ENCODE data around the gene NCOA1.
"Not testable (repeated sequence)": the region's sequence is repeated elsewhere in the genome, so short reads cannot be mapped to it uniquely, and the experiment has no call there.

Gene NCOA1

DNA sequence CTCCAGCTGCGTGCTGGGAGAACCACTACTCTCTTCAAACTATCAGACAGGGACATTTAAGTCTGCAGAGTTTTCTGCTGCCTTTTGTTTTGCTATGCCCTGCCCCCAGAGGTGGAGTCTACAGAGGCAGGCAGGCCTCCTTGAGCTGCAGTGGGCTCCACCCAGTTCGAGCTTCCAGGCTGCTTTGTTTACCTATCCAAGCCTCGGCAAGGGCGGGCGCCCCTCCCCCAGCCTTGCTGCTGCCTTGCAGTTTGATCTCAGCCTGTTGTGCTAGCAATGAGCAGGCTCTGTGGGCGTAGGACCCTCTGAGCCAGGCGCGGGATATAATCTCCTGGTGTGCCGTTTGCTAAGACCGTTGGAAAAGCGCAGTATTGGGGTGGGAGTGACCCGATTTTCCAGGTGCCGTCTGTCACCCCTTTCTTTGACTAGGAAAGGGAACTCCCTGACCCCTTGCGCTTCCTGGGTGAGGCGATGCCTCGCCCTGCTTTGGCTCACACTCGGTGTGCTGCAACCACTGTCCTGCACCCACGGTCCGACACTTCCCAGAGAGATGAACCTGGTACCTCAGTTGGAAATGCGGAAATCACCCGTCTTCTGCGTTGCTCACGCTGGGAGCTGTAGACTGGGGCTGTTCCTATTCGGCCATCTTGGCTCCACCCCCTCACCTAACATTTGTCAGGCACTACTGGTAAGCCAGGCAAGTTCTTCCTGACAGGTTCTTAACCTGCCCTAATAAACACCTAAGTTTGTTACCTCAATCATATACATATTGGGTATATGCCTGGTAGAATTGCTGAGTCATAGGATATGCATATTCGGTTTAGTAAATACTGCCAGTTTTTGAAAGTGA is 315.0 kb downstream of the NCOA1 start:
- not testable (repeated sequence) for DNase-seq

DNA sequence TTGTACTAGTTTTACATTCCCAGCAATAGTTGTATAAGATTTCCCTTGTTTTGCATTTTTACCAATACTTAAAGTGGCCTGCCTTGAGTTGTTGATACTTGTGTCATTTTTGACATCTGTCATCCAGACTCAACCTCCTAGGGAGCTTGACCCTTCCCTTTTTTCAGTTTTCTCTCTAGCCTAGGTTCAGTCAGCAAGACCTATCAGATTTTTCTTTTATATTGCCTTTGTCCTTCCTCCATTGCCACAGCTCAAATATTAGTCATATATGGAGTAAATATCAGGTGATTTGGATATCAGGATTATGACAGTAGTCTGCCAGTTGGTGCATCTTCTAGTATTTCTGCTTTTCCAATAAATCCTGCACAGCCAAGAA is 315.6 kb downstream of the NCOA1 start:
- no peak for DNase-seq

DNA sequence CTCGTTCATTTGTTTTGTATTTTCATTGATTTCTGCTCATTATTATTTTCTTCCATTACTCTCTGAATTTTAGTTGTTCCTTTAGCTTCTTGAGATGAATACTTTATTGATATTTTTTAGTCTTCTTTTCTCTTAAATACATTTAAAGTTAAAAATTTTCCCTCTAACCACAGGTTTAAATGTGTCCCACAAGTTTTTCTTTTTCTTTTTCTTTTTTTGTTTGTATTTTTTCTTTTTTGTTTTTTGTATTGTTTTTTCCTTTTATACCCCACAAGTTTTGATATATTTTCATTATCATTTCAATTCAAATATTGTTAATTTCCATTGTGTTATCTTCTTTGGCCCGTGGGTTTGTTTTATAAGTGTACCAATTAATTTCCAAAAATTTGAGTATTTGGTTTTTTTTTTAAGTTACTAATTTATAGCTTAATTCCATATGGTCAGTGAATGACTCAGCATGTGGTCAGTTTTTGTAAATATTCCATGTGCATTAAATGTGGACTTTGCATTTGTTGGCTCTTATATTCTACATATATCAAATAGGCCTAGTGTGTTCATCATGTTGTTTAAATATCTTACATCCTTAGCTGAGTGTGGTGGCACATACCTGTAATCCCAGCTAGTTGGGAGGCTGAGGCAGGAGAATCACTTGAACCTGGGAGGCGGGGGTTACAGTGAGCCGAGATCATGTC is 318.4 kb downstream of the NCOA1 start:
- no peak for DNase-seq

DNA sequence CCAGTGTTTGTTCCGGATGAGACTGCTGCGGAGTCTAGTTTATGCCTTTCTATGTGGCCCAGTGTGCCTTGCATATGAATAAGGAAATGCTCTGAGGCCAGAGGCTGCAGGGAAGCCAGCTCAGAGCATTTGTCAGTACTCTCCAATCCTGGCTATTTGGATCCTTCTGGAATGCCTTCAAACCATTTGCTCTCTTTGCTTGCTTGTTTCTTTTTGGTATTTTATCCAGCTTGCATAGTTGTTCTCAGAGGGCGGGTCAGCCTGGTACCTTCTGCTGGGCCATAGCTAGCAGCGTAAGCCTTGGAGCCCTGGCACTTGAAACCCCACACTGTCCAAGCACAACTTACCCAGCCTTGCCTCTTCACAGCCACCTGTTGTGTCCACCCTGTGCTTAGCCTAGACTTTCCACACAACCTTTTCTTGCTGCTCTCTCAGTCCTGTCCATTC is 322.7 kb downstream of the NCOA1 start:
- no peak for DNase-seq

DNA sequence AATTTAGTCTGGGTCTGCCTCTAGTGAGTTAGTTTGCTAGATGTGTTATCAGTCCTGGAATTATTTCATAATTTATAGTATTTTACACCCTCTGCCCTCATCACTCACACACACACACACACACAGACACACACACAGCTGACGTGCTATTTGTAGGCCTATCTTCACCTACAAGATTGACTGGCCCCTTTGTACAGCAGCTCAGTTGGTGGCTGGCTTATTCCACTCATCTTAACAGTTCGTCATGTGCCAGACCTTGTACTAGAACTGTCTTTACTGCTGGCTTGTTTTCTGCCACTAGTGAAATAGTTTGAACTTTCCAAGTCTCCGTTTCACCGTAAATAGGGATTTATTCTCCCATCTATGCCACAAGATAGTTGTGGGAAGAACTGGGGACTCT is 323.5 kb downstream of the NCOA1 start:
- no peak for DNase-seq

DNA sequence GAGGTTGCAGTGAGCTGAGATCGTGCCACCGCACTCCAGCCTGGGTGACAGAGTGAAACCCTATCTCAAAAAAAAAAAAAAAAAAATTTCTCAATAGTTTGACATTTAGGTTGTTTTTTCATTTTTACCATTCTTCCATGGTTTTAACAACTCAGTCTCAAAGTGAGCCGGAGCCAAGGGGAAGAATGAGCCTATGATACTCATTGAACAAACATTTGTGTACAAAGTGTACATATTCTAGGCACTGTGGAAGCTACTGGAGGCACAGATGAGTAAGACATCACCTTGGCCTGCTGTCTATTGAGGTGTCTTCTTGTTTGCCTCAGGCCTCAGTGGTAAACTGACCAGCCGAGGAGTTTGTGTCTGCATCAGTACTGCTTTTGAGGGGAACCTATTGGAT is 324.1 kb downstream of the NCOA1 start:
- no peak for DNase-seq

DNA sequence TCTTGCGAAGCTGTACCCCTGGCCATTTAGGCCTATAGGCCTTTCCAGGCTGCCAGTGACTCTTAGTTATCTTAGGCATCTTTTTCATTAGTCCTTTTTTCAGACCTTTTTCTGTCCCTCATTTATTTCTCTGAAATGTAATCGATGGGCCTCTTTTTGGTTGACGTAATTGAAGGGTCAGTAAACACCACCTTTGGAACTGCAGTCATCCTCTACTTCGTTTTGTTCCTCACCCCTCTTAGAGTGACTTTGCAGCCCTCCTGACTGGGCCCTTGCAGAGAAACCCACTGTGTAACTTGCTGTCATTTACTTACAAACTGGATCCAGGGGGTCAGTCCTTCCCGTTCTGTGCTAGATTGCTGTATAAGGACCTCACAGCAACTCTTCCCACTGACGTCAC is 325.4 kb downstream of the NCOA1 start:
- no peak for DNase-seq

DNA sequence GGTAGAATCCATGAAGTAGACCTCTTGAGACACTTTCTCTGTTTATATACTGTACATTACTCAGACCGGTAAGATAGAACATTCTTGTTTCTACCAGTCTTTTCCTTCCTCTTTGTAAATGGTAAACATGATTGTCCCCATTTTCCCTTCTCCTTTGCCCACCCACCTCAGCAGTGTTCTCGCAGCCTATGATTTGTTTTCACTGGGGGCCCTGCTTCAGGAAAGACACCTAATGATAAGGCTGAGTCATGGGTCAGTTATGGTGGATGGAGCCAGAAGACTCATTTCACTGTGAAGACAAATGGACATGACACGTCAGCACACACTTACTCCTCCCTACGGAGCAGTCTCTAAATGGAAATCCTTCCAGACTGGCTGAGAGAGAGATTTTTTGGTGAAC is 325.8 kb downstream of the NCOA1 start:
- no peak for DNase-seq

DNA sequence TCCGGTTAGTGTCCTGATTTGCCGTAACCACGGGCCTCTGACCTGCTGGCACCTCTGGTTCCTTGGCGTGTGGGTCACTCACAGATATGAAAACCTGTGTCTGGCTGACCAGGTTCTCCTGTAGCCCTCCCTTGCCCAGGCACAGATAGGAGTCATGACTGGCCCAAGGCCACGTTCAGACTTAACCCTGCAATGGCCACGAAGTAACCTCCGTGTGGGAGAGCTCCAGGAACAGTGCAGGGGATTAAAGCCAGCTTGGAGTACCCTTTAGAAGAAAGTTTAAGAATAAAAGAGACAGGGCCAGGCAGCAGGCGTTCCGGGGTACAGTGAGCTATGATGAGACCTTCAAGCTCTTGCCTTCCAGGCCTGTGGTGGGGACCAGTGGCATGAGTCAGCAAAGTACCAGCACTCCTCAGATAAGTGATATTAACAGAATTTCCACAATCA is 327.7 kb downstream of the NCOA1 start:
- no peak for DNase-seq

DNA sequence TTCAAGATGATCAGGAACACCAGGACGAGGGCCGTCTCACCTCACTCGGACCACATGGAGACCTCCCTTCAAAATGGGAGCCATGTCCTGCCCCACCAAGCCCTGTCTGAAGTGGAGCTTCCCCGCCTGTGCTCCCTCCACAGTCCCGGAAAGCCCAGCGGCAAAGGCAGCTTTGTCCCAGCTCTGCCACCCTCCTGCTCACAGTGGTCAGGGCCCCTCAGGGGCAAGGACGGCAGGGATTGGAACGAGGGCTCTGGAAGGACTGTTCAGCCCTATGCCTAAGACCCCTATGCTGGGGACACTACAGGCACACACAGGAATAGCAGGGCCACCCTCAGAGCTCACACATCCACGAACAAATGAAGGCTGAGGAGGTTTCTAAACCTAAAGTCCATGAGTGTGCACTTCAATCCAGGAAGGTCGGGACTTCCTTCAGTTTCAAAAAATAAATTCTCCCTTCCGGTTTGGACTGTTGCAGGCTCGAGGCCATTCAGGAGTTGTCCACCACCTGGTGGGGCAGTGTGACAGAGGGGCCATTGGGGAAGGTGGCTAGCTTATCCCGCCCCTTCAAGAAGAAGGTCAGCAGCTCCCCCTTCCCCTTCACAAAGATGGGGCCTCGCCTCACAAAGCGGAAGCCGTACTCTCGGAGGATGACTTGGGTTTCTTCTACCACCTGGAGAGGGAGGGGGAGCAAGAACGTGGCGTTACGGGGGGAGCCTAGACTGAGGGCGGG is 328.6 kb downstream of the NCOA1 start:
- DNase-seq: no peak

DNA sequence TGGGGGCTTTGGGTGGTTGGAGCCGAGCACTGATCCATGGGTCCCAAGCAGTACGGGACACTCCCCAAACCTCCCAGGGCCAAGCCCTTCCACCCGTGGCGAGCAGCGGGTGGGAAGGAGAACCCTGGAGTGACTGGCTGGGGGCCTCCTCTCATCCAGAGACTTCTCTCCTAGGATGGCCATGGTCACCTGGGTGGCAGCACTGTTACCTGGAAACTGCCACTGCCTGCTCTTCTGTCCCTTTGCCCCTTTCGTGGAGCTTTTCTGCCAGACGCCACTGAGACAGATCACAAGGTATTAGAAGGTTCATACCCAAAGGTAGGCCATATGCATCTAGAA is 329.1 kb downstream of the NCOA1 start:
- DNase-seq: no peak

All from eye (tissue), 1 donor.